Measurements from ENCODE around the gene YJEFN3. TPM values are rescaled to one million over a fixed set of nuclear protein-coding genes. Genes with fewer than 3 reads are reported as not detected.
A peak's percentile ranks its signal among the peaks of the same experiment; 100 is the strongest.

The YJEFN3 gene
- total RNA-seq, 1 donor from 2014 or later, result 21.6 TPM

GRCh38 chr19:19543101-19543500, 14.4 kb downstream of the YJEFN3 start:
- no peak for TF ChIP-seq CTCF (IDR thresholded peaks at IDR 0.05; ENCODE audit: partially characterized antibody, unreplicated experiment)
- Mint-ChIP-seq H3K4me3 (ENCODE audit: unreplicated experiment) (no peak overlapping the region), H3K27ac (ENCODE audit: unreplicated experiment) (no peak overlapping the region), H3K9me3 (ENCODE audit: unreplicated experiment) (peaks cover 6% of the 10 kb centered on the region), H3K27me3 (ENCODE audit: unreplicated experiment) (peaks cover 13% of the 10 kb centered on the region), H3K4me1 (ENCODE audit: low read depth, unreplicated experiment) (peaks cover 12% of the 10 kb centered on the region), H3K36me3 (ENCODE audit: unreplicated experiment) (no peaks in the 10 kb centered on the region)
- no peak for DNase-seq

- Mint-ChIP-seq H3K36me3 (ENCODE audit: unreplicated experiment) (no peaks in the 10 kb centered on the region), H3K27ac (ENCODE audit: unreplicated experiment) (no peak overlapping the region), H3K27me3 (ENCODE audit: unreplicated experiment) (peaks cover 11% of the 10 kb centered on the region), H3K9me3 (ENCODE audit: unreplicated experiment) (peaks cover 6% of the 10 kb centered on the region), H3K4me1 (ENCODE audit: low read depth, unreplicated experiment) (peaks cover 10% of the 10 kb centered on the region), H3K4me3 (ENCODE audit: unreplicated experiment) (no peak overlapping the region)
- TF ChIP-seq CTCF (IDR thresholded peaks at IDR 0.05; ENCODE audit: partially characterized antibody, unreplicated experiment), result no peak
- DNase-seq, result no peak
Measured at GRCh38 chr19:19543640-19544039, 14.9 kb downstream of the YJEFN3 start.

GRCh38 chr19:19544257-19544953, 15.7 kb downstream of the YJEFN3 start:
- DNase-seq, result no peak
- peaks cover 10% of the 10 kb centered on the region for H3K9me3 Mint-ChIP-seq (ENCODE audit: unreplicated experiment)
- H3K36me3 Mint-ChIP-seq (ENCODE audit: unreplicated experiment), result peaks cover 5% of the 10 kb centered on the region
- H3K4me1 Mint-ChIP-seq (ENCODE audit: low read depth, unreplicated experiment), result peaks cover 6% of the 10 kb centered on the region
- no peak for TF ChIP-seq CTCF (IDR thresholded peaks at IDR 0.05; ENCODE audit: partially characterized antibody, unreplicated experiment)
- no peak overlapping the region for H3K27ac Mint-ChIP-seq (ENCODE audit: unreplicated experiment)
- H3K4me3 Mint-ChIP-seq (ENCODE audit: unreplicated experiment), result no peak overlapping the region
- H3K27me3 Mint-ChIP-seq (ENCODE audit: unreplicated experiment), result peaks cover 5% of the 10 kb centered on the region

- peaks cover 6% of the 10 kb centered on the region for H3K27me3 Mint-ChIP-seq (ENCODE audit: unreplicated experiment)
- H3K36me3 Mint-ChIP-seq (ENCODE audit: unreplicated experiment), result peaks cover 5% of the 10 kb centered on the region
- H3K4me1 Mint-ChIP-seq (ENCODE audit: low read depth, unreplicated experiment), result peaks cover 9% of the 10 kb centered on the region
- no peak overlapping the region for H3K27ac Mint-ChIP-seq (ENCODE audit: unreplicated experiment)
- H3K4me3 Mint-ChIP-seq (ENCODE audit: unreplicated experiment), result no peak overlapping the region
- DNase-seq, result no peak
- H3K9me3 Mint-ChIP-seq (ENCODE audit: unreplicated experiment), result peaks cover 10% of the 10 kb centered on the region
- TF ChIP-seq CTCF (IDR thresholded peaks at IDR 0.05; ENCODE audit: partially characterized antibody, unreplicated experiment), result no peak
Measured at GRCh38 chr19:19544954-19545591, 16.4 kb downstream of the YJEFN3 start.

- TF ChIP-seq CTCF (IDR thresholded peaks at IDR 0.05; ENCODE audit: partially characterized antibody, unreplicated experiment), result no peak
- Mint-ChIP-seq H3K36me3 (ENCODE audit: unreplicated experiment) (peaks cover 5% of the 10 kb centered on the region), H3K9me3 (ENCODE audit: unreplicated experiment) (peaks cover 10% of the 10 kb centered on the region), H3K27ac (ENCODE audit: unreplicated experiment) (no peak overlapping the region), H3K4me1 (ENCODE audit: low read depth, unreplicated experiment) (peaks cover 8% of the 10 kb centered on the region), H3K27me3 (ENCODE audit: unreplicated experiment) (peaks cover 7% of the 10 kb centered on the region), H3K4me3 (ENCODE audit: unreplicated experiment) (no peak overlapping the region)
- peak; percentile 13 for DNase-seq
Measured at GRCh38 chr19:19545707-19546106, 17.0 kb downstream of the YJEFN3 start.

All from glutamatergic neuron (in vitro differentiated cells).